Measurements from ENCODE around the gene PLA2G12B.

- TF ChIP-seq CTCF (IDR thresholded peaks at IDR 0.05) (no peak), POLR2A (IDR thresholded peaks at IDR 0.05) (no peak)
These were observed 2.4 kb downstream of the PLA2G12B start for GRCh38 chr10:72952189-72952588.
